Natural killer cell (primary cell): ENCODE data around the gene DIP2C. TPM values are rescaled to one million over a fixed set of nuclear protein-coding genes. Genes with fewer than 3 reads are reported as not detected.

Source experiments
- ATAC-seq, 3 donors: fragments of 150-1000 bp in 2 of 3; fragments of 200-7000 bp in 1 of 3; cut with Tn5 transposase; 1 replicate in 1 of 3; 2 replicates in 2 of 3; pipeline ENCODE4 v1.10.0; 2021; ENCODE audit warnings: mild to moderate bottlenecking in 2 of 3, moderate library complexity in 2 of 3
- DNase-seq, 2 donors: peaks; one replicate each; pipeline versions ENCODE4 v3.0.0 to v3.0.0-alpha.2; 2013 to 2021; ENCODE audit warnings: mixed read lengths in 1 of 2
- H3K27ac ChIP-seq: one replicate; pipeline ENCODE4 v1.5.1; 2013; ENCODE audit warnings: mild to moderate bottlenecking, low read length
- H3K27me3 ChIP-seq: one replicate; pipeline ENCODE4 v1.6.1; 2013; ENCODE audit warnings: low read length; ENCODE audit not compliant: control insufficient read depth, insufficient read depth
- H3K36me3 ChIP-seq: one replicate; pipeline ENCODE4 v1.6.1; 2013; ENCODE audit warnings: low read length; ENCODE audit not compliant: control insufficient read depth, insufficient read depth
- H3K4me1 ChIP-seq: one replicate; pipeline ENCODE4 v1.6.1; 2013; ENCODE audit warnings: low read length; ENCODE audit not compliant: control insufficient read depth, insufficient read depth
- H3K4me3 ChIP-seq: one replicate; pipeline ENCODE4 v1.5.1; 2013; ENCODE audit warnings: low read length
- H3K9me3 ChIP-seq: one replicate; pipeline ENCODE4 v1.6.1; 2013; ENCODE audit warnings: low read length; ENCODE audit not compliant: control insufficient read depth, insufficient read depth
- H3K27ac Mint-ChIP-seq, 2 donors: one replicate each; pipeline ENCODE4 v1.8.0; 2022; ENCODE audit warnings: mild to moderate bottlenecking in 2 of 2, mixed read lengths in 2 of 2, moderate library complexity in 1 of 2
- H3K27me3 Mint-ChIP-seq, 2 donors: one replicate each; pipeline ENCODE4 v1.8.0; 2022; ENCODE audit warnings: low read depth in 2 of 2, mixed read lengths in 2 of 2
- H3K36me3 Mint-ChIP-seq: one replicate; pipeline ENCODE4 v1.8.0; 2022; ENCODE audit warnings: mixed read lengths
- H3K4me1 Mint-ChIP-seq, 2 donors: one replicate each; pipeline ENCODE4 v1.8.0; 2022; ENCODE audit warnings: mixed read lengths in 2 of 2
- H3K4me3 Mint-ChIP-seq: one replicate; pipeline ENCODE4 v1.8.0; 2022; ENCODE audit warnings: mild to moderate bottlenecking, moderate library complexity, mixed read lengths
- H3K9me3 Mint-ChIP-seq, 2 donors: one replicate each; pipeline ENCODE4 v1.8.0; 2022; ENCODE audit warnings: mixed read lengths in 2 of 2
- WGBS: methylation state at CpG from one replicate; pipeline ENCODE4 v1.1.7; 2013; ENCODE audit warnings: missing lambda C conversion rate; ENCODE audit not compliant: insufficient coverage; 5-methylcytosine and 5-hydroxymethylcytosine counted together
- intact Hi-C: fragments of 100-400 bp; cut with micrococcal nuclease; formaldehyde crosslinking; loops from one replicate; pipeline ENCODE4 v1.14.2; 2022
- total RNA-seq, 4 donors: library from RNA; stranded (reverse); fragments of 120-200 nt in 1 of 4; gene quantifications; one replicate each; pipeline versions ENCODE4 v1.2.3 to v1.2.4, GENCODE V29; 2013 to 2022
- TF ChIP-seq, protein P1 (sequence below): fragments of 200-600 bp; IDR thresholded peaks from one replicate; pipeline ENCODE4 v1.8.0; 2022; ENCODE audit warnings: antibody characterized with exemption

Gene DIP2C
- total RNA-seq, 3 donors from 2014 or later (not counting 1 experiment from before 2014, with no cell fraction given) = 1.5 to 5.8 (median 3.8) TPM

DNA sequence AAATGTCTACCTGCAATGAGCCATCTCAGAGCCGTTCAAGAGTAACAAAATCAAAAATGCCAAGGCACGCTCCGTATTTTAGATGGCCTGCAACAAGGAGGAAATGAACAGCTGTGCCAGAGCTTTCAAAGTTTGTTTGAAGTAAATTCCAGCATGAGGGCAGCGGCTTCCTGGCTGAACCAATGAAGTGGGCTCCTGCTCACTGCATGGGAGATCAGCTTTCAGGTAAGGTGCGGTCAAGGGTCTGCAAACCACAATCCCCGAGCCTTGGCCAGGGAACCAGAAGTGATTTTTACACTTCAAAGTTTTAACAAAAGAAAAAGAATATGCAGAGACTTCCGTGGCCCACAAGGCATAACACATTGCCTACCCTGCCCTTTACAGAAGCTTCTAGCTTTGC is 120.6 kb downstream of the DIP2C start:
- H3K4me1 Mint-ChIP-seq = no peaks in the 10 kb centered on the region
- H3K36me3 Mint-ChIP-seq = no peaks in the 10 kb centered on the region
- no peak for ATAC-seq

DNA sequence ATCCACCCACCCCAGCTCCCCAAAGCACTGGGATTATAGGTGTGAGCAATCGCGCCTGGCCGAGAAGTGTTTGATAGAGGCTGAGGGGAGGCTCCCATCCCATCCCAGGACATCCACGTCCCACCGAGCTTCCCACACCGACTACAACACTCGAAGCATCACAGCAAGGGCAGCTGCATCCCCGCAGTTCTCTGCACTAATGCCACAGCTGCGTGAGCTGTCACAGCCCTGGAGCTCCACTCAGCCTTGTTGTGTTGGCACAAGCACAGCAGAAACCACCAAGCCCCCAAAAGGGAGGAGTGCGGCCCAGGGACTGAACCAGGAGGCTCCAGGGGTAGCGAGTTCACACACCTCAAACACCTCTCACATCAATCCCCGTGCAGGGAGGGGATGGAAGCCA is 121.6 kb downstream of the DIP2C start:
- H3K4me3 ChIP-seq = no peak overlapping the region
- Mint-ChIP-seq H3K27me3 (peaks cover 18 to 49% of the 10 kb centered on the region in 2 donors), H3K4me3 (no peak overlapping the region), H3K27ac (no peak overlapping the region), H3K36me3 (no peaks in the 10 kb centered on the region), H3K9me3 (no peaks in the 10 kb centered on the region), H3K4me1 (no peaks in the 10 kb centered on the region)
- H3K27ac ChIP-seq = no peak overlapping the region
- no peaks in the 10 kb centered on the region for H3K27me3 ChIP-seq
- TF ChIP-seq, protein P1, sequence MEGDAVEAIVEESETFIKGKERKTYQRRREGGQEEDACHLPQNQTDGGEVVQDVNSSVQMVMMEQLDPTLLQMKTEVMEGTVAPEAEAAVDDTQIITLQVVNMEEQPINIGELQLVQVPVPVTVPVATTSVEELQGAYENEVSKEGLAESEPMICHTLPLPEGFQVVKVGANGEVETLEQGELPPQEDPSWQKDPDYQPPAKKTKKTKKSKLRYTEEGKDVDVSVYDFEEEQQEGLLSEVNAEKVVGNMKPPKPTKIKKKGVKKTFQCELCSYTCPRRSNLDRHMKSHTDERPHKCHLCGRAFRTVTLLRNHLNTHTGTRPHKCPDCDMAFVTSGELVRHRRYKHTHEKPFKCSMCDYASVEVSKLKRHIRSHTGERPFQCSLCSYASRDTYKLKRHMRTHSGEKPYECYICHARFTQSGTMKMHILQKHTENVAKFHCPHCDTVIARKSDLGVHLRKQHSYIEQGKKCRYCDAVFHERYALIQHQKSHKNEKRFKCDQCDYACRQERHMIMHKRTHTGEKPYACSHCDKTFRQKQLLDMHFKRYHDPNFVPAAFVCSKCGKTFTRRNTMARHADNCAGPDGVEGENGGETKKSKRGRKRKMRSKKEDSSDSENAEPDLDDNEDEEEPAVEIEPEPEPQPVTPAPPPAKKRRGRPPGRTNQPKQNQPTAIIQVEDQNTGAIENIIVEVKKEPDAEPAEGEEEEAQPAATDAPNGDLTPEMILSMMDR = no peak
- H3K9me3 ChIP-seq = peaks cover 7% of the 10 kb centered on the region
- no peaks in the 10 kb centered on the region for H3K4me1 ChIP-seq
- ATAC-seq = no peak
- no peaks in the 10 kb centered on the region for H3K36me3 ChIP-seq
- intact Hi-C loops = no loop called here
- DNase-seq = no peak
- WGBS = 88% methylated on average over 9 of the region's 12 CpGs

More for the DNA sequence above, 120.6 kb downstream of the DIP2C start:
- H3K27me3 ChIP-seq = no peaks in the 10 kb centered on the region
- H3K27me3 Mint-ChIP-seq = peaks cover 18 to 43% of the 10 kb centered on the region in 2 donors
- no peaks in the 10 kb centered on the region for H3K36me3 ChIP-seq
- no peak overlapping the region for H3K27ac ChIP-seq
- no peak overlapping the region for H3K4me3 Mint-ChIP-seq
- TF ChIP-seq, protein P1 = no peak
- no peaks in the 10 kb centered on the region for H3K4me1 ChIP-seq
- H3K27ac Mint-ChIP-seq = no peak overlapping the region
- WGBS = 88% methylated on average over 7 of the region's 7 CpGs
- no peak overlapping the region for H3K4me3 ChIP-seq
- no peak for DNase-seq
- peaks cover 7% of the 10 kb centered on the region for H3K9me3 ChIP-seq
- no peaks in the 10 kb centered on the region for H3K9me3 Mint-ChIP-seq
- intact Hi-C loops = no loop called here

DNA sequence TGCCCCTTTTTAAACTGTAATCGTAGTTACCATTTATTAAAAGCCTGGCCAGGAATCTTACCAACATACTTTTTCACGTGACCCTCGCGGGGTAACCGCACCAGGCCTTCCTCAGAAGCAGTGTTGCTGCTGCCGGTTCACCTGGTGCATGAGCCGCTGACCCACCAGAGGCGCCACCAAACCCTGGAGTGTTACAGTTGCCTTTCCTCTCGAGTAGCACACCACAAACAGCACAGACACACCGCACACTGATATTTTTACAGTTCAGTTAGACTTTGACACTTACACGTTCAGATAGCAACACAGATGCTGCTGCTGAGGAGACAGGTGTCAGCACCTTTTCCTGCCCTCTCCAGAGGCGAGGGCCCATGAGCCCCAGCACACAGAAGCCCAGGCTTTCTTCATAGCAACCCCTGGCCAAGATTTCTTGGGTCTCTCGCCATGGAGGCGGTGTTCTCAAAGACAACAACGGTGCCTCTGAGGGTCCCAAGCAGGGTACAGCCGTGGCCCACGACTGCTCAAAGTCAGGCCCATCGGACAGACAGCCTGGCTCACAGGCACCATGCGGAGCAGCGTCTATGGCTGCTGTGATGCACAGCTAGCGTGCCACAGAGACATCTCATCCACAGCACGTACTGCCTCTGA is 123.1 kb downstream of the DIP2C start:
- 89% methylated on average over 22 of the region's 22 CpGs for WGBS
- Histone ChIP-seq H3K27ac (no peak overlapping the region), H3K27me3 (no peaks in the 10 kb centered on the region), H3K4me1 (no peaks in the 10 kb centered on the region), H3K36me3 (no peaks in the 10 kb centered on the region), H3K4me3 (no peak overlapping the region), H3K9me3 (peaks cover 7% of the 10 kb centered on the region)
- no peak for DNase-seq
- no peaks in the 10 kb centered on the region for H3K36me3 Mint-ChIP-seq
- H3K27me3 Mint-ChIP-seq = peaks cover 15 to 34% of the 10 kb centered on the region in 2 donors
- TF ChIP-seq, protein P1 = no peak
- H3K27ac Mint-ChIP-seq = no peak overlapping the region
- H3K9me3 Mint-ChIP-seq = no peaks in the 10 kb centered on the region
- intact Hi-C loops = no loop called here
- no peak overlapping the region for H3K4me3 Mint-ChIP-seq
- peak in 1 of 3 donors; percentile 11 for ATAC-seq
- no peaks in the 10 kb centered on the region for H3K4me1 Mint-ChIP-seq

DNA sequence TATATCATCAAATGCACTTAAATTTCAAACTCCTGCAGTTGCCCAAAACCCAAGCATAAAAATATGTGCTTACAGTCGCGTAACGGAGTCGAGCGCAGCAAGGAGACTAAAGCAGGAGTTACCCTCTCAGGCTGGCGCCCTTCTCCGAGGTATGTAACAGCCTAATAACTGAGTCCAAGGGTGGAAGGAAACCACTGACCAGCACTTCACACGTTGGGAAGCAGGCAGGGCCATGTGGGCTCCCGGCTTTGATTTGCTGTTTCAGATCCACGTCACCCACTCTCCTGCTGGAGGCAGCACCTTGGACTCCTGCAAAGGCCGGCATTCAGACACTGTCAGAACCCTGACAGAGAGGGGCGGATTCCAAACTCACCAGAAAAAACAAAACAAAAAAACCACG is 123.8 kb downstream of the DIP2C start:
- Mint-ChIP-seq H3K9me3 (no peaks in the 10 kb centered on the region), H3K27me3 (peaks cover 14 to 27% of the 10 kb centered on the region in 2 donors), H3K27ac (no peak overlapping the region), H3K36me3 (no peaks in the 10 kb centered on the region), H3K4me3 (no peak overlapping the region), H3K4me1 (no peaks in the 10 kb centered on the region)
- Histone ChIP-seq H3K9me3 (peaks cover 7% of the 10 kb centered on the region), H3K4me3 (no peak overlapping the region), H3K27me3 (no peaks in the 10 kb centered on the region), H3K27ac (no peak overlapping the region), H3K4me1 (no peaks in the 10 kb centered on the region), H3K36me3 (no peaks in the 10 kb centered on the region)
- intact Hi-C loops = no loop called here
- TF ChIP-seq, protein P1 = no peak
- ATAC-seq (no peak), DNase-seq (no peak)
- 89% methylated on average over 12 of the region's 13 CpGs for WGBS
